Medulla oblongata (tissue), 1 donor: ENCODE results near the gene RBFOX2.

Experiments used
- DNase-seq: peaks from one replicate; pipeline ENCODE4 v3.0.0-alpha.2; 2015; ENCODE audit errors: extremely low spot score

The RBFOX2 gene

DNA sequence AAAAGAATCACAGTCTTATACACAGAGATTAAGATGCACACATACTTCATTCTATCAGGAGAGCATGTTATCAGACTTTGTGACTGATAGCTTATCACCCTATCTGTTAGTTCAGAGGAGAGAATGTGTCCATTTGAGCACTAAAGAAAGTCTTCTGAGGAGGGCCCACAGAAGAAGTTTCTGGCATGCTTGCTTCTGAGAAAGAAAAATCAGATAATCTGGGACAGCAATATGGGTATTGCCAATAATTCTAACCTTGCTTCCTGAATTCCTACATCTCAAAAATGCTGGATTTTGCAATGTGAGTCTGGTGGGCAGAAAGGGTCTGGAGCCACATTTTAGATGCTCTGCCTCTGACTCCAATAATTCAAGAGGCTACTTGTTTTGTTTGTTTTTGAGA, 128.9 kb downstream of the RBFOX2 start:
- no peak for DNase-seq

DNA sequence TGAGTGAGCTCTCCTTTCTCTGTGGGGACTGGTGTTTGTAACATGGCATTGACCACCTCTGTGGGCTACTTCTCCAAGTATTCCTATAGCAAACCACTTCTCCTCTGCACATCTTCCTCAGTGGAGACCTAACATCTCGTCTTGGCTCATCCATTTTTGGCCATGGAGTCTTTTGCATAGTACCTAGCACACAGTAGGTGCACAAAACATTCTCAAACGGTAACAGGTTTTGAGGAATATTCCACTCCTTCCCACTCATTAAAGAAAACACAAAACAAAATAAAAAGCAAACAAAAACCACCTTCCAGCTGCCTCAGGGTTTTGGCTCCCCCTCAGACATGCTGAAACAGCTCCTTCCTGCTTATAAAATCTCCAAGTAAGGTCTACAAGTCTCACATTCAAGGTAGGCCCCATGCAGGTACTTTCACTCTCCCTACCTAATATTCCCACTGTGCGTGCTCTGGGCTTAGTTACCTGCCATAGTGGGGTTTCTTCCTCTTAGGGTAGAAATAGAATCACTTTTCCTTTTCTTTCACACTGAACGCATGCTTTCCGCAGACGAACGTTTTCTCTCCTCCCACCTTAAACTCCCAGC, 132.4 kb downstream of the RBFOX2 start:
- DNase-seq: no peak

DNA sequence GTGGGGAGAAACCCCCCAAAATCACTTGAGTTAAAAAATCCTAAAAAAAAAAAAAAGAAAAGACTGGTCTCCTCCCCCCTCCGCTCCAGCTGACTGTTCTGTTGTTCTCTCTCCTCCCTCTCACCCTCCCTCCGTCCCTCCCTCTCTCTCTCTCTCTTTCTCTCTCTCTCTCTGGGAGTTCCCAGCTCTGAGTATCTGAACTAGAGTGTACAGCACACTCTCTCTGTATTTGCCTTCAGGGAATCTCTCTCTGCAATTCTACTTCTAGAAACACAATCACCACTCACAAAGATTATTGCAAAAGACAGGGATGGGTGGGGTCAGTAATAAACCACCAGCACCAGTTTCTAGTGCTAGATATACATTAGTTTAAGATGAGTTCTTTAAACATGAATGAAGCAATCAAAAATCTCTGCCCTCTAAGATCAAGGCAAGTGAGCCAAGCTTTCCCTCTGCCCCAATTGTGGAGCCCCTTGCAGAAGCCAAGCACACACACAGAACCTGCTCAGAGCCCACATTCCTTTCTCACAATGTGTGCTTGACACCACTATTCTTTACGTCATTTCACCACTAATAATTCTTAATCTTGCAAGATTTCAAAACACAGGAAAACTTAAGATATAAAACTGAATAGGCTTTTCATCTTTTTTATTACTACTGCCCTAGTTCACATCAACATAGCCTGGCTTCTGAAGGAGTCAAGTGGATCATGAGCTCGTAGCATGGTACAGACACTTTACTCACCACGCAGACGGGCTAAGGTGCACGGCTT, 133.5 kb downstream of the RBFOX2 start:
- peak; percentile 83 for DNase-seq

DNA sequence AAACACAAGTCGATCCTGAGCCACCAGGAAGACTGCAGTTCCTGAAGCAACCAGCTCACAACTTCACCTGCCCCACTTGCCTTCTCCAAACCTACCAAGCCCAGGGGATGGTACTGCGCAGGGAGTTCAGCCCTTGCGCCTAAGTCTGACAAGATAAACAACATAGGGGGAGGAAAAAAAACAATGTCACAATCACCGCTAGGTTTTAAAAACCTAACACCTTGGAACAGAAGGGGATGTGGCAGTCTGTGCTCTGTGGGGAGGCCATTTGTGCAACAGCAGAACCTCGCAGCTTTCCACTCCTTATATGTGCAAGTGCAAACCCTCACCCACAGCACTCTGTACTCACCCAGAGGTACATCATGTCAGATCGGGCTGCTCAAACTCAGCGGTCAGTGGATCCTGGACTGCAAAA, 134.2 kb downstream of the RBFOX2 start:
- no peak for DNase-seq

DNA sequence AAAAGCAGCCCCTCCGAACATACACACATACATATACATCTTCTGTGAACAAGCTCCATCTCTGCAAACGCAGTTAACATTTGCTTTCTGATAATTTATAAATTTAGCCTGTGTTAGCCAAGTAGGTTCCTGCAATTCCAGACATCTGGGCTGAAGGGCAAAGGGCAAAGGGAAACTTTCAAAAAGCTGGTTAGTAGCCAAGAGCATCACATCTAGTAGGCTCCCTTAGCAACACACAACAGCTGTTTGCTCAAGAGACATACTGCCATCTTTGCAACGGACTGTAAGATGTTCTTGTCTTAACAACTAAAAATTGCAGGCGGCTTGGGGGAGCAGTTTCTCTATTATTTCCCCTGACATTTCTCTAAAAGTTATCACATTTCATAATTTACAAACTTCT, 134.9 kb downstream of the RBFOX2 start:
- no peak for DNase-seq

DNA sequence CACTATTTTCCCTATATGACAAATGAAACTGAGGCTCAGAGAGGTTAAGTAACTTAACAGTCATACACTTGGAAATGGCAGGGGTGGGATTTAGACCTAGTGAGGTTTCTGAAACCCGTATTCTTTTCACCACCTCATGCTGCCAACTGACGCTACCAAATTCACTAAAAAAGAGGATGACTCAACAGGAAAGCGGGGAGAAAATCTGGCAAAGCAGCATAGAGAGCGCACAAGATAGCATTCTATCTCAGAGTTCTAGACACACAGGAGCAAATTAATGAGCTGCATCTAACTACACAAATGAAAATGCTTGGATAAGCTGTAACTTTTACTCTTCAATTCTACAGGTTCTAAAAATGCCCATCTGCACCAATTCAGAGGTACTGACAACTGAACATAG, 136.4 kb downstream of the RBFOX2 start:
- DNase-seq: no peak

DNA sequence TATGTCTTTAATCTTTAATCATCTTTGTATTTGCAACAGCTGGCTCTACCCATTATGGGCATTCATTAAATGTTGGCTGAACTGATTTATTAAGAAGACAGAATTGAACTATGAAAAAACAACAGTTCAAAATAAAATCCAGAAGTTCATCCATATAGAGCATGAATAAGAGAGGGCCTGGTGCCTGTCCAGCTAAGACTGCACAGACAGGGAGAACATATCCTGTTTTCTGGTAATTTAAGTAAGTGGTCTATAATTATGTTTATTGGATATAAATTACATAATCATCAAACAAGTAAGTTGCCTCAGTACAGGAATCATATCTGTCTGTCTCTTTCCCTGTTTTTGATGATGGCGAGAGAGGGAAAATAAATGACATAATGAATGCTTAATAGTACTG, 137.2 kb downstream of the RBFOX2 start:
- DNase-seq: no peak

DNA sequence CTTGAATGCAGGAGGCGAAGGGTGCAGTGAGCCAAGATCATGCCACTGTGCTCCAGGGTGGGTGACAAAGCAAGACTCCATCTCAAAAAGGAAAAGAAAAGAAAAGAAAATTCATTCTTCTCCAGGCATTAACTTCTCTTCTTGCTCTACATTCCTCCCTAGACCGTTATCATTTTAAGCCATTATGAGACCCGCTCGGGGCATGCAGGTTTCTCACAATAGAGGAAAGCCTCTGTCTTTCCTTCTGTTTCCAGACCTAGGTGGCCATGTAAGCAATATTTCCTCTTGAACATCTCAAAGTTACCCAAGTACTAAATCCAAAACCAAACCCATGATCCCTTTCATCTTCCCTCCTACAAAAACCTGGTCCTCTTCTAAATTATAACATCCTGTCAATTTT, 139.6 kb downstream of the RBFOX2 start:
- no peak for DNase-seq

DNA sequence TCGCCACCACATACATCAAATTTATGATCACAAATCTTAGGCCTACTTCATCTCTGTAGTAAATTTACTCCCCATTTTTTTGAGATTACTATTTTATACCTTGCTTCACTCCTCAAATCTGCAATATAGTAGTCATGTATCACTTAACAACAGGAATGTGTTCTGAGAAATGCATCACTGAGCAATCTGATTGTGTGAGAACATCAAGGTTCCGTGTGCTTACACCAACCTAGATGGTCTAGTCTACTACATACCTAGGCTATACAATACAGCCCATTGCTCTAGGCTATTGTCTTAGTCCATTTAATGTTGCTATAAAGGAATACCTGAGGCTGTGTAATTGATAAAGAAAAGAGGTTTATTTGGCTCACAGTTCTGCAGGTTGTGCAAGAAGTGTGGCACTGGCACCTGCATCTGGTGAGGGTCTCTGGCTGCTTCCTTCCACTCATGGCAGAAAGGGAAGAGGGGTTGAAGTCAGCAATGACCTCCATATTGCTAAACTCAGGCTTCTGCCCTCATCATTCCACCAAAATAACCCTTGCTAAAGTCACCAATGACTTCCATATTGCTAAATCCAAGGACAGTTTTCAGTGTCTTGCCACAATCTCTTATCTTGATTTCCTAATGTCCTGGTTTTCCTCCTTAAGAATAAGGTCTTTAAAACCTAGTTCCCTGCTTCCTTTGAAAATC, 140.3 kb downstream of the RBFOX2 start:
- DNase-seq: no peak

DNA sequence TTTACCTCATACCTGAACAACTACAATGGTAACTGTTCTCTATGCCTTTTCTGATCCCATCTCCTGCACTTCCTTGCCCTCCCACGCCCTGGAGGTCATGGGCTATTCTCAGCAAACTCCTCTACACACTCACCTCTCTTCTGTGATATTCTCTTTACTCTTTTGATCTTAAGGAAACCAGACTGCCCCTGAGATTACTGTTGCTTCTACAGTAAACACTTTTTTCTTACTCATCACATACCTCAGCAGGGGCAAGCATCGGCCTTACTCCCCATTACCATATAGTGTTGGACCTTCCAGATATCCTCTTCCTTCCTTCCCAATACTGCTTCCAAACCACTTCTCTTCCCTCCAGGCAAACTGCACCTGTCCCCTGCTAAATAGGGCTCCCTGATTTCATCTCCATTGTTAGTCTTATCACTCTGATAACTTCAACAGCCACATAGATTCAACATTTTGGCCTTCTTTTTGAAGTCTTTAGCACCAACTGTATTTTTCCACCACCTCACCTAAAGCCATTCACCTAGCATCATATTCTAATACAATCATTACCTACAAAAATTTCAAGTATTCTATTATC, 141.2 kb downstream of the RBFOX2 start:
- no peak for DNase-seq

DNA sequence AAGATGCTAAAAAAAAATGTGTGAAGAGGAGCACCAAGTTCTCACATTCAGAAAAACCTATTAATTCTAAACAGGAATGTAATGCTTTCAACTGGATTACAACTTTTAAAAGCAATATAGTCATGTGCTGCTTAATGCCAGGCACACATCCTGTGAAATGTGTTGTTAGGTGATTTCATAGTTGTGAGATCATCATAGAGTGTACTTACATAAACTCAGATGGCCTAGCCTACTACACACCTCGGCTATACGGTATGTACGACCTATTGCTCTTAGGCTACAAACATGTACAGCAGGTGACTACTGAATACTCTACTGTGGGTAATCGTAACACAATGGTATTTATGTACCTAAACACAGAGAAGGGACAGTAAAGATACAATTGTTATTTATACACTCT, 142.3 kb downstream of the RBFOX2 start:
- DNase-seq: no peak

DNA sequence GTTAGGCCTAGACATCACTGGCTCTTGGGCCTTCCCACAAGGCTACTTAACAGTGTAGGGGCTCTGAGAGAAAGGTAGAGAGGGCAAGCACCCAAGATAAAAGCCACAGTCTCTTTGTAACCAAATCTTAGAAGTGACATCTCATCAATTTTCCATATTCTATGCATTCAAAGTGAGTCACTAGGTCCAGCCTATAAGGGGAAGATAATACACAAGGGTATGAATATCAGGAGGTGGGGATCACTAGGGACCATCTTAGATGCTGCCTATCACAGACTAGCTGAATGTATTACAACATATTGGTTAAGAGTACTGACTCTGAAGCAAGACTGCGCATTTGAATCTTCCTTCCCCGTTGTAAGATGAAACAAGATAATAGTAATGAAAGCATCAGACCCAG, 144.1 kb downstream of the RBFOX2 start:
- no peak for DNase-seq

DNA sequence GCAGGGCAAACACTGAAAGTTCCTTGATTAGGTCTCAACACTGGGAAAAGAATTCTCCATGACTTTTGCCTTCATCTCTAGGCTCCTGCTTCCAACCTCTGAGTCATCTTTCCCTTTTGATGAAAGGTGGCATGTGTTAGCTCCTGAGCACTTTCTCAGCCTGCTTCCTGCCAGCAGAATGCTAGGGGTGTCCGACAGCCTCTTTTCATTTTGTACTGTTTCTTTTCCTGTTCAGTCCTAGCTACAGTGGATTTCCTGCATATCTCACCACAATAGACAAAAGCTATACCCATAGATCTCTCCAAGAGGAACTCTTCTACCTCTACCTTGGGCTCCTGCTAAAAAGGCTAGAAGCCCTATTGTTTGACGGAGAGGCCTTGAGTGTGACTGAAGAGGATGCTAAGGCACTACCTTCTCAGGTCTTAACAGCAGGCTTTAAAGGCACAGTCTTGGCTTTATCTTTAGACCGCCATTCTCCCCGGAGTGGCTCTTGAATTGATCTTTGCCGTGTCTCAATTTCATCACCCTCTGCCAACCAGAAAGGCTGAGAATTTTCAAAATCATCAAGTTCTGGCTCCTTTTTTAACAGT, 145.5 kb downstream of the RBFOX2 start:
- DNase-seq: no peak

DNA sequence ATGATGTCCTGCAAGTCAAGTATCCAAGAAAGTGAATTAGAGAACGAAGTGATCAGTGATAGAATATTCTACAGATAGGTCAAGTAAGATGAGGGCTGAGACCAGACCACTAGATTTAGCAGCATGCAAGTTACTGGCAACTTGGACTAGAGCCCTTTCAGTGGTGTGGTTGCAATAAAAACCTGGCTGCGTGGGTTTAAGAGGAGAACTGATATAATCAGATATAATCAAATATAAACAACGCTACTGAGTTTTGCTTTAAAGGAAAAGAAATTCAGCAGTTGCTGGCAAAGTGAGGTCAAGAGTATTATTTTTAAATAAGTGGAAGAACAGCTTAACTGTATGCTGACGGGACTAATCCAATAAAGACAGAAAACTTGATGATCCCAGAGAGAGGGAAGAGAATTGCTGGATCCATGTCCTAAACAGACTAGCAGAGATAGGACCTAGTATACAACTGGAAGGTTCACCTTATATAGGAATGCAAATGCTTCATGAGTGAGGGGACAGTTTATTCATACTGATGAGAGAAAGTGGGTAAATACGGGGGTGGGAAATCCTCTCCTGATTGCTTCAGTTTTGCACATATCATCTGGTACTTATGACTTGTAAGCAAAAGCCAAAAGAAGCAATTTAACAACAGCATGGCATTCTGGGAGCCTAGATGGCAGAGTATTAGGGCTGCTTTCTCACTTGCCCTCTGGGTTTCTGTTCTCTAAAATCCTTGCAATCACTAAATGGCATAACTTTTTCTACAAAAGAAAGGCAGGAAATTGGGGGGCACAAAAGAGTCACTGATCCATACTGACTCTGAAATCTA, 146.2 kb downstream of the RBFOX2 start:
- DNase-seq: no peak

DNA sequence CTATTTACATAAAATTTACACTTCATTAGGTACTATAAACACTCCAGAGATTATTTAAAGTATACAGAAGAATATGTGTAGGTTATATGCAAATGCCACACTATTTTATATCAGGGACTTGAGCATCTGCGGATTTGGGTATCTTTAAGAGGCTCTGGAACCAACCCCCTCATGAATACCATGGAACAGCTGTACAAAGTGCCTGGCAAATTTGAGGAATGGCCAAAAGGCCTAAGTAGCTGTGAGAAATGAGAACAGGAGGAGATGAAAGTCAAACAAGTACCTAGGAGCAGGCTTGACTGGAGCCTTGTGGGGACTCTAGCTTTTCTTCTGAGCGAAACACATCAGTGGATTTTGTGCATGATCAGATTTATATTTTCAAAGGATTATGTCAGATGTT, 149.3 kb downstream of the RBFOX2 start:
- no peak for DNase-seq

DNA sequence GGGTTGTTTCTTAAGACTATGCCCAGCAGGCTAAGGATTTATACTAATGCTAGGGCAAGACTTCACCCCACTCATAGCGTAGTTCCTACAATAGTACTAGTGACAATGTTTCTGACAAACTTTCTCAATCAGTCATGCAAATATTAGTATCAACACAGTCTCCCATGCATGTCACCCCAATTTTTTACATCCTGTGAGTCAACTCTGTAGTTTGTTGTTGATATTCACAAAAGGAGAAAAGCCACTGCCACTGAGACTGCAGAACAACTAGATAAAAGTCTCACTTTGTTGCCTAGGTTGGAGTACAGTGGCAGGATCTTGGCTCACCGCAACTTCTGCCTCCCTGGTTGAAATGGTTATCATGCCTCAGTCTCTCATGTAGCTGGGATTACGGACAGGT, 155.2 kb downstream of the RBFOX2 start:
- DNase-seq: no peak

DNA sequence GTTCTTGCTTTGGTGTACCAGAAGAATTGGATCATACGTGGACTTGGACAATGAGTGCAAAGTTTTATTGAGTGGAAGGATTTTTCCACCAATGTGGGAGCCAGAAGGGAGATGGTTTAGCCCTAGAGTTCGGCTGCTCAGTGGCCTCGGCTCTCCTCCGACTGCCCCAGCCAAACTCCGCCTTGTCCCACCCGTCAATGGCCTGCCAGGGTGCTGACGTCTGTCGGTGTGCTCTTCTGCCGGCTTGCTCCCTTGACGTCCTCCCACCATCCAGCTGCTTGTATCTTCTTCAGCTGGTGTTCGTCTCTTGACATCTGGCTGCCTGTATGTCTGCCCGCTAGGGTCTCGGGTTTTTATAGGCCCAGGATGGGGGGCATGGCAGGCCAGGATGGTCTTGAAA, 156.2 kb downstream of the RBFOX2 start:
- no peak for DNase-seq

DNA sequence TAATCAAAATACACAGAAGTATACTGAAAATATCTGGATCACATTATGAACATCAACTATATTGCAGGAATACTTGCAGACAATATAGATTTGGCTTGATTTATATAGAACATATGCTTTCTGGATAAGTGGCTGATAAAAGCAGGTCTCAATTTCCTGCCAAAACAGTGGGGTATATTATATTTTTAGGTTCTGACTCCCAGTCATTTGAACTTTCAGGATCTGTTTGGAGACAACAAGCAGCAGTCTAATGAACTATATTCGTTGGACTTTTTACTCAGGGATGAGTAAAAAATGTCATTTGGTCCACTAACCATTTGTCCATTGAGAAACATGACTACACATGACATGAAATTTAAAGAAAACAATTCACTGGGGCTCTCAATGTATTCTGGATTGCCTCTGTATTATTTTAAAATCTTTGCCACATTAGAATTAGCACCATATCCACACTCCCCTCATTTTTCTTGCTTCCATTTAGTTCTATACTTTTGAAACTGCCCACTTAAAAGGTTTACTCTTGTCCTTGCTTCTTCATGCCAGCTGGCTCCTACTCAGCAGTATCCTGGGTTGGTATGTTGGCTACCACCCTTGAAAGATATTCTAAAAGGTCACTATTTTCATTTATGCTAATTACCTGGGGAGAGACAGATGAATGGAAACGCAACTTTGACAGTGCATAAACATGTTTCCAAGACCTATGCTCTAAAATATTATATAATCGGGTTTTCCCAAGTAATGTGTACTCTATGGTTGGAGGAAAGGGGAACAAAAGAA, 157.9 kb downstream of the RBFOX2 start:
- DNase-seq: no peak

DNA sequence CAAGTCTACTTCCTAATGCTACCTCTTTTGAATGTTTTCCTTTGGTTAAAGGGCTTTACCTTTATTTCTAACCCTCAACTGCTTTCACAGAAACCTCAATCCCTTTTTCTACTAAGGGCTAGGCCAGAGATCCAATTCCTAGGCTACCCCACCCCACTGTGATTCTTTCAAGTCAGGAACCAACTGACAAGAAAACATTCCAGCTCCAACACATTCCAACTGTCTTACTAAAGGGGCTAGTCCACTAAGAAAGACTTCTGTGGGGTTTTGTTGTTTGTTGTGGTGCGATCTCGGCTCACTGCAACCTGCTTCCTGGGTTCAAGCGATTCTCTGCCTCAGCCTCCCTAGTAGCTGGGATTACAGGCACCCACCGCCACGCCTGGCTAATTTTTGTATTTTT, 159.7 kb downstream of the RBFOX2 start:
- no peak for DNase-seq

DNA sequence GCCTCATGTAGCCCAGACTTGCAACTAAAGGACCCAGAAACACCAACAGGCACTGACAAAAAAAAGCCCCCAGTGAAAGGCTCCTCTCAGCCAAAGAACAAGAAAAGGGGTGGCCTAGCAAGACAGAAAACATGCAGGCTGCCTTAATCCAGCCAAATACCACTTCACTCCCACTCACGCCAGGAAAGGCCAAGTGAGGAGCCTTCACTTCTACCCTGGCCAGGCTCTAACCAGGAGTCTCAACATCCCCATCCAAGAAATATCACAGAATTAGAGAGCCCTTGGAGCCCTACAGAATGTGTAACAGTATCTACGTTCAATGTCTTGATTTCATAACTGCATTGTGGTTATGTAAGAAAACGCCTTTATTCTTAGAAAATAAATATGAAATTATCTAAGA, 162.0 kb downstream of the RBFOX2 start:
- DNase-seq: peak; percentile 28
